PC-3 (cell line): ENCODE results near the gene NPLOC4. TPM values are rescaled to one million over a fixed set of nuclear protein-coding genes. Genes with fewer than 3 reads are reported as not detected.

Experiments
- ATAC-seq: fragments of 200-7000 bp; cut with Tn5 transposase; 2 replicates; pipeline ENCODE4 v1.9.1; 2020; ENCODE audit warnings: mild to moderate bottlenecking, moderate library complexity
- BruUV-seq: library from RNA; stranded (reverse); fragments of 400-500 nt; replicated peaks from 2 replicates; lab custom pipeline; 2021; lab: Mats Ljungman, UMichigan
- CTCF ChIA-PET: fragments of 300-600 bp; sonication (Branson Sonifier 250); formaldehyde crosslinking; loops from one replicate; lab custom pipeline; 2022; ENCODE audit warnings: antibody characterized with exemption; lab: Charles Lee
- POLR2A ChIA-PET: fragments of 300-600 bp; sonication (Branson Sonifier 250); formaldehyde crosslinking; loops from one replicate; lab custom pipeline; 2022; ENCODE audit warnings: antibody characterized with exemption; ENCODE audit not compliant: unreplicated experiment; lab: Charles Lee
- DNase-seq: peaks from one replicate; pipeline ENCODE4 v3.0.0-alpha.2; 2015
- H2AFZ ChIP-seq: fragments of 300-600 bp; sonication (generic); 2 replicates; pipeline ENCODE4 v1.6.0; 2016; ENCODE audit warnings: antibody characterized with exemption, low read length
- H3F3A ChIP-seq: fragments of 300-600 bp; sonication (generic); one replicate; pipeline ENCODE4 v1.6.0; 2017; ENCODE audit warnings: antibody characterized with exemption, low read length, control low read depth, mild to moderate bottlenecking; ENCODE audit not compliant: unreplicated experiment
- H3K27ac ChIP-seq: fragments of 300-600 bp; sonication (generic); 2 replicates; pipeline ENCODE4 v1.5.1; 2016; ENCODE audit warnings: mild to moderate bottlenecking, low read length
- H3K27me3 ChIP-seq: fragments of 300-600 bp; sonication (generic); 2 replicates; pipeline ENCODE4 v1.6.1; 2016; ENCODE audit warnings: low read length, mixed read lengths
- H3K36me3 ChIP-seq: fragments of 300-600 bp; sonication (generic); 2 replicates; pipeline ENCODE4 v1.6.1; 2016; ENCODE audit warnings: low read depth, mixed run types, low read length, mixed read lengths
- H3K4me1 ChIP-seq: fragments of 300-600 bp; sonication (generic); 2 replicates; pipeline ENCODE4 v1.5.1; 2016; ENCODE audit warnings: low read length; ENCODE audit not compliant: insufficient read depth
- H3K4me2 ChIP-seq: fragments of 300-600 bp; sonication (generic); 2 replicates; pipeline ENCODE4 v1.6.0; 2016; ENCODE audit warnings: low read length
- H3K4me3 ChIP-seq: fragments of 300-600 bp; sonication (generic); 2 replicates; pipeline ENCODE4 v1.5.1; 2016; ENCODE audit warnings: mild to moderate bottlenecking, low read length, mixed read lengths
- H3K79me2 ChIP-seq: fragments of 300-600 bp; sonication (generic); 2 replicates; pipeline ENCODE4 v1.6.1; 2017; ENCODE audit warnings: low read length, mixed read lengths
- H3K9ac ChIP-seq: fragments of 300-600 bp; sonication (generic); 2 replicates; pipeline ENCODE4 v1.6.0; 2016; ENCODE audit warnings: mild to moderate bottlenecking, low read length
- H3K9me2 ChIP-seq: fragments of 300-600 bp; sonication (generic); replicated peaks from 2 replicates; pipeline ENCODE4 v1.6.1; 2016; ENCODE audit warnings: mixed run types, low read length, mixed read lengths
- H3K9me3 ChIP-seq: fragments of 300-600 bp; sonication (generic); 2 replicates; pipeline ENCODE4 v1.6.1; 2016; ENCODE audit warnings: low read length, mixed read lengths
- H4K20me1 ChIP-seq: fragments of 300-600 bp; sonication (generic); 2 replicates; pipeline ENCODE4 v1.6.1; 2016; ENCODE audit warnings: low read length, mixed read lengths
- CTCF ChIP-seq: fragments of 300-600 bp; sonication (generic); conservative IDR thresholded peaks from 2 replicates; pipeline ENCODE4 v1.5.1; 2017; ENCODE audit warnings: antibody characterized with exemption, low read depth, mild to moderate bottlenecking, low read length
- EZH2 ChIP-seq: fragments of 300-600 bp; sonication (generic); IDR thresholded peaks from one replicate; pipeline ENCODE4 v1.6.1; 2017; ENCODE audit warnings: antibody characterized with exemption, mild to moderate bottlenecking, low read length; ENCODE audit not compliant: unreplicated experiment
- EZH2phosphoT487 ChIP-seq: fragments of 300-600 bp; sonication (generic); IDR thresholded peaks from 2 replicates; pipeline ENCODE4 v1.6.1; 2018; ENCODE audit warnings: mild to moderate bottlenecking, antibody characterized with exemption, low read length, borderline replicate concordance
- intact Hi-C: fragments of 100-400 bp; cut with micrococcal nuclease; formaldehyde crosslinking; loops from 2 replicates; pipeline ENCODE4 v1.9.0; 2023
- total RNA-seq: library from RNA; depleted of rRNA; stranded (reverse); fragments of >200 nt; gene quantifications from 2 replicates; pipeline ENCODE4 v1.2.3, GENCODE V29; 2014

NPLOC4 gene
- total RNA-seq, 1 experiment from 2014 or later, result 109 TPM

DNA sequence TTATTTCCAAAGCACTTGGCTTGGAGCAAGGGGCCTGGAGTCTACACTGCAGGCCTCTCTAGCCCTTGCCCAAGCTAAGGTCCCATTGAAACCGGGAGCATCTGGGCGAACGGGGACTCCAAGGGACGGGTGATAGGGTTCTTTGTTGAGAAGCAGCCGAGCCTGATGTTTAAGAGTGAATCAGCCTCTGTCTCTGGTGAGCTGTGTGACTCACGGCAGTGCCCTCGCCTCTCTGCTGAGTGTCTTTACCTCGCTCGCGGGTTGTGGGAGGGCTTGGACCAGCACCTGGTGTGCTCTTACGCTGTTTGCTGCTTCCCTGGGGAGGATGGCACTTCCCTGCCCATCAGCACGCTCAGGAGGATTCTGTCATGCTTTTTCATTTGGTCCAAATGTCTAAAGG lies 48.2 kb upstream of the NPLOC4 start:
- H3K4me2 ChIP-seq, result peak overlapping the region; percentile 96
- CTCF ChIA-PET, result no interaction called here
- H4K20me1 ChIP-seq, result peaks cover 54% of the 10 kb centered on the region
- intact Hi-C loops, result no loop called here
- H3K9me3 ChIP-seq, result no peaks in the 10 kb centered on the region
- no peaks in the 10 kb centered on the region for H3K9me2 ChIP-seq
- DNase-seq (peak; percentile 88), ATAC-seq (peak; percentile 62)
- POLR2A ChIA-PET, result interaction anchor here (0.7 to 1.0 kb wide), 2 partner anchors 17 to 18 kb away, joined by 4 to 6 read pairs; partner anchors contain the start of gene MRPL12
- H3K4me3 ChIP-seq, result peak overlapping the region; percentile 87
- peak overlapping the region; percentile 94 for H3K27ac ChIP-seq
- H3K4me1 ChIP-seq, result peaks cover 24% of the 10 kb centered on the region
- H3K36me3 ChIP-seq, result peaks cover 38% of the 10 kb centered on the region
- no peak for TF ChIP-seq EZH2phosphoT487
- TF ChIP-seq EZH2, result no peak
- TF ChIP-seq CTCF, result no peak
- no peak overlapping the region for H2AFZ ChIP-seq
- peaks cover 86% of the 10 kb centered on the region for H3K79me2 ChIP-seq
- H3K27me3 ChIP-seq, result no peaks in the 10 kb centered on the region
- peak overlapping the region; percentile 95 for H3K9ac ChIP-seq
- peaks cover 5% of the 10 kb centered on the region for H3F3A ChIP-seq
- BruUV-seq, result no TSS peak

DNA sequence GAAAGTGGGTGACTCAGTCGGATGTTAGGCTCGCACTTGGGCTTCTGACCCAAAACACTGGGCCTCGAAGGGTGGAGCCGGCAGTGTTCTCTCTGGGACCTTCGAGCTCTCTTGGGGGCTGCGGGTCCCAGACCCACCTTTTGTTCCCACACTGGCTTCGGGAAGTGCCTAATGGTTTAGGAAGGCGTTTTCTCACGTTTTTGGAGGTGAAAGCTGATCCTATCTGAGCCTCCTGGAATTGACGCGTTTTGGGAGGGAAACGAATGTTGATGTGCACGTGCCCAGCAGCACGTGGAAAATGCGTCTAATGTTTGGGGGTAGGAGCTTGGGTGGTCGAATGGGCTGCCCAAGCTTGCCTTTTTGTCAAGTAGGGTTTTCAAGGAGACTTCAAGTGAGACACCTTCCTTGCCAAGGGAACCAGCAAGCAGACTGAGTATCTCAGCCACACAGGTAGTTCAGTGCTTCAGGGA lies 47.6 kb upstream of the NPLOC4 start:
- H3K79me2 ChIP-seq, result peaks cover 84% of the 10 kb centered on the region
- intact Hi-C loops, result no loop called here
- H3K36me3 ChIP-seq, result peaks cover 34% of the 10 kb centered on the region
- ATAC-seq (peak; percentile 56), DNase-seq (peak; percentile 85)
- BruUV-seq, result TSS peak; percentile 82
- no peaks in the 10 kb centered on the region for H3K27me3 ChIP-seq
- H3K9ac ChIP-seq, result peak overlapping the region; percentile 95
- peaks cover 5% of the 10 kb centered on the region for H3F3A ChIP-seq
- POLR2A ChIA-PET, result interaction anchor here (0.7 to 1.0 kb wide), 2 partner anchors 16 to 18 kb away, joined by 4 to 6 read pairs; partner anchors contain the start of gene MRPL12
- CTCF ChIA-PET, result no interaction called here
- no peaks in the 10 kb centered on the region for H3K9me3 ChIP-seq
- peaks cover 47% of the 10 kb centered on the region for H4K20me1 ChIP-seq
- no peaks in the 10 kb centered on the region for H3K9me2 ChIP-seq
- TF ChIP-seq EZH2 (no peak), EZH2phosphoT487 (no peak), CTCF (no peak)
- H3K4me1 ChIP-seq, result peaks cover 24% of the 10 kb centered on the region
- peak overlapping the region; percentile 87 for H3K4me3 ChIP-seq
- peak overlapping the region; percentile 94 for H3K27ac ChIP-seq
- no peak overlapping the region for H2AFZ ChIP-seq
- H3K4me2 ChIP-seq, result peak overlapping the region; percentile 96
